ENCODE data around the gene CERK.

- TF ChIP-seq CTCF (IDR thresholded peaks at IDR 0.05; ENCODE audit: low read depth, low read length) = no peak
- no peak for TF ChIP-seq POLR2A (IDR thresholded peaks at IDR 0.05; ENCODE audit: extremely low read depth, insufficient read length)
- no peak for TF ChIP-seq MAX (IDR thresholded peaks at IDR 0.05; ENCODE audit: low read depth, low read length)
- TF ChIP-seq MYC (IDR thresholded peaks at IDR 0.05; ENCODE audit: low read depth, low read length) = no peak
Observed at GRCh38 chr22:46731246-46732040, 6.6 kb downstream of the CERK start.

Data from NB4 (cell line).